IPS-18a (cell line): ENCODE measurements around the gene B3GNT7.
"Not testable (repeated sequence)": the region's sequence is repeated elsewhere in the genome, so short reads cannot be mapped to it uniquely, and the experiment has no call there.

ENCODE experiments used
- H3K27ac ChIP-seq: one replicate; pipeline ENCODE4 v1.5.1; 2013; ENCODE audit warnings: low read length
- H3K27me3 ChIP-seq: one replicate; pipeline ENCODE4 v1.6.1; 2013; ENCODE audit warnings: mild to moderate bottlenecking, low read length; ENCODE audit not compliant: control insufficient read depth, insufficient read depth
- H3K36me3 ChIP-seq: one replicate; pipeline ENCODE4 v1.6.1; 2013; ENCODE audit warnings: low read depth, low read length; ENCODE audit not compliant: control insufficient read depth
- H3K4me1 ChIP-seq: one replicate; pipeline ENCODE4 v1.6.1; 2013; ENCODE audit warnings: low read depth, low read length; ENCODE audit not compliant: control insufficient read depth
- H3K4me3 ChIP-seq: one replicate; pipeline ENCODE4 v1.5.1; 2013; ENCODE audit warnings: low read length
- H3K9ac ChIP-seq: one replicate; pipeline ENCODE4 v1.6.1; 2013; ENCODE audit warnings: mild to moderate bottlenecking, low read length, moderate library complexity
- H3K9me3 ChIP-seq: one replicate; pipeline ENCODE4 v1.6.1; 2013; ENCODE audit warnings: low read depth, low read length; ENCODE audit not compliant: control insufficient read depth

Gene B3GNT7

DNA sequence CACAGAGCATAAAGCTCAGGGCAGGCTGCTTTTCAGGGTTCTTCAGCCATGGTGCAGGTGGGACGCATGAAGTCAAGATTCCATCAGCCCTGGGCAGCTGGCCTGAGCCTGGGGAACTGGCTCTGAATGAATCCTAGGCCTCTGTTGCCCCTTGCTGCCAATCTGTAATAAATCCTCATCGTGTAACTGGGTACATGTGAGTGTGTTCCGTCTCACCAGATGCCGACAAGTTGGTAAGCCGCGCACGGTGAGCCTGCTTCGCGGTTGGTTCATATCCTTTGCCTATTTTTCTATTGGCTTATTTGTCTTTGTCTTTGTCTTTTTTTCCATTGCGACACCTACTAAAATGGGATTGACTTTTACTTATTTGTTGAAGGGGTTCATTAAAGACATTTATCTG lies 27.7 kb downstream of the B3GNT7 start:
- Histone ChIP-seq H3K36me3 (no peaks in the 10 kb centered on the region), H3K4me3 (no peak overlapping the region), H3K9me3 (no peaks in the 10 kb centered on the region), H3K27me3 (no peaks in the 10 kb centered on the region), H3K4me1 (peaks cover 7% of the 10 kb centered on the region), H3K9ac (no peak overlapping the region), H3K27ac (no peak overlapping the region)

DNA sequence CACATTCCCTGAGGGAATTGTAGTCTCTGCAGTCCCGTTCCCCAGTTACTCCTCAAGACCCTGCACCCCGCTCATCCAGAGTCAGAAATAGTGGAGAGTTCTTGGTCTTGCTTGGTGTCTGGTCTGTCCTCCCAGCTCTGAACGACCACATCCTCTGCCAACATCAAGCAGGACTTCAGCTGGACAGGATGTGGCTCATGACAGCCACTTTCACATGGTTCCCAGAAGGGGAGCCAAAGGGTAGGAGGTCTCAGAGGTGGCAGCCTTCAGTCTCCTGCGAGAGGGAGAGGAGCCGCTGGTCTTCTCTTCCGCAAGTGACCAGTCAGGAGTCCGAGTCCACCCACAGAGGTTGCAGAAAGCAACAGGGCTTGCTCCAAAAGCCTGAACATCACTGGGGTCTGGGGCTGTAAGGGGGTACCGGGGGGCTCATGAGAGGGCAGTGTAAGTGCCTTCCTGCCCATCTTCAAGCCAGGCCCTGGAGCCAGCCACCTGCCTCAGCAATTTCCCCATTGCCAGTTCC lies 29.8 kb downstream of the B3GNT7 start:
- H3K27me3 ChIP-seq: no peaks in the 10 kb centered on the region
- no peak overlapping the region for H3K27ac ChIP-seq
- H3K4me3 ChIP-seq: no peak overlapping the region
- no peaks in the 10 kb centered on the region for H3K36me3 ChIP-seq
- H3K9me3 ChIP-seq: no peaks in the 10 kb centered on the region
- H3K4me1 ChIP-seq: peaks cover 12% of the 10 kb centered on the region
- no peak overlapping the region for H3K9ac ChIP-seq

DNA sequence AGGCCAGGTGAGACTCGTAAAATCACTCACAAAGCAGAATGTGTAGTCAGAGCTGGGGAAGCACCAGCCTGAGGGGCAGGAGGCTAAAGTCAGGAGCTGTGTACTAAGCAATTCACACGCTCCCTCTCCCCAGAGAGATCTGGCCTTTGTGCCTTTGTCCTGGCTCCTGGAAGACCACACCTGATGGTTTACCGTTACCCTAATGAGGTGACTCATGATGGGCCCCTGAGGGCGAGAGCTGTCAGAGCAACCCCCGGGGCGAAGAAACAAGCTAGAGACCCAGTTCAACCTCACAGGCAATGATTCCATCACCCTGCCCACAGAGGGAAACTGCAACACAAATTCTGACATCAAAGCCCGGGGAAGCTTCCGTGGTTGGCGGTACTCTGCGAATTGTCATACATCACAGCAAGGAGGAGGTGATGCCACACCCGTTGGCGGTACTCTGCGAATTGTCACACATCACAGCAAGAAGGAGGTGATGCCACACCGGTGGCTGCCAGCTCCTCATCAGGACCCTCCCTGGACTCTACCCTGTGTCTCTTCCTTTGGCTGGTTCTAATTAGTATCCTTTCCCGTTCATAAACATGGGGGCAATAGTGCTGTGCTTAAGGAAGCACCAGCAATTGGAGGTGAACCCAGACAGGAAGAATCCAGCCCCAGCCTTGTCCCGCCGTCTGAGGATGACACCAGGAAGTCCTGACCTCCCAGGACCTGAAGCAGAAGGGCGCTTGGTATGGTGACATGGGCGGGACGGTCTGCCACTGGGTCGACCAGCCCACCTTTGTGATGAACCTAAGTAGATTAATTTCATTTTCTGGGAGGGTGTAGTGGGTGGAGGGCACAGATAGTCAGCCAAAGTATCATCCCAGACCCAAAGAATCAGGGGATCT lies 30.5 kb downstream of the B3GNT7 start:
- no peaks in the 10 kb centered on the region for H3K36me3 ChIP-seq
- H3K4me1 ChIP-seq: peaks cover 12% of the 10 kb centered on the region
- H3K4me3 ChIP-seq: no peak overlapping the region
- no peak overlapping the region for H3K27ac ChIP-seq
- no peaks in the 10 kb centered on the region for H3K9me3 ChIP-seq
- no peak overlapping the region for H3K9ac ChIP-seq
- no peaks in the 10 kb centered on the region for H3K27me3 ChIP-seq

GRCh38 chr2:231427116-231427515 lies 31.6 kb downstream of the B3GNT7 start:
- H3K4me3 ChIP-seq: no peak overlapping the region
- no peak overlapping the region for H3K27ac ChIP-seq
- no peaks in the 10 kb centered on the region for H3K9me3 ChIP-seq
- no peaks in the 10 kb centered on the region for H3K36me3 ChIP-seq
- no peaks in the 10 kb centered on the region for H3K27me3 ChIP-seq
- H3K4me1 ChIP-seq: peaks cover 12% of the 10 kb centered on the region
- H3K9ac ChIP-seq: no peak overlapping the region

GRCh38 chr2:231429152-231429551 lies 33.6 kb downstream of the B3GNT7 start:
- Histone ChIP-seq H3K27me3 (no peaks in the 10 kb centered on the region), H3K36me3 (no peaks in the 10 kb centered on the region), H3K9me3 (no peaks in the 10 kb centered on the region), H3K4me1 (peaks cover 12% of the 10 kb centered on the region), H3K27ac (no peak overlapping the region), H3K4me3 (no peak overlapping the region), H3K9ac (no peak overlapping the region)

GRCh38 chr2:231429901-231430300 lies 34.4 kb downstream of the B3GNT7 start:
- Histone ChIP-seq H3K9me3 (no peaks in the 10 kb centered on the region), H3K27ac (no peak overlapping the region), H3K9ac (no peak overlapping the region), H3K4me1 (peaks cover 12% of the 10 kb centered on the region), H3K36me3 (no peaks in the 10 kb centered on the region), H3K4me3 (no peak overlapping the region), H3K27me3 (no peaks in the 10 kb centered on the region)

- H3K9me3 ChIP-seq, H3K27me3 ChIP-seq, H3K36me3 ChIP-seq, H3K9ac ChIP-seq, H3K4me3 ChIP-seq, H3K4me1 ChIP-seq, H3K27ac ChIP-seq: not testable (repeated sequence)
These were observed 34.9 kb downstream of the B3GNT7 start for GRCh38 chr2:231430437-231430836.

DNA sequence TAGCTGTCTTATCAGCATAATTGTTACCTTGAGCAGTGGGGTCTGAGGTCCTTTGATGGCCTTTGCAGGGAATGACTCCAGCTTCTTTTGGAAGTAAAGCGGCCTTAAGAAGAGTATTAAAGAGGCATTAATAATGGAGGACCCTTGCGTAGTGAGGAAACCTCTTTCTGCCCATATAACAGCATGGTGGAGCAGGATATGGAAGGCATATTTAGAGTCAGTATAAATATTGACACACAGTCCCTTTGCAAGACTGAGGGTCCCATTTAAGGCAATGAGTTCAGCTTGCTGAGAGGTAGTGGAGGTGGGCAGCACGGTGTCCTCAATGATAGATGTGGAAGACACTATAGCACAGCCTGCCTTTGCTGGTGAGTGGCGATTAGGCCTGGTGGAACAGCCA lies 36.1 kb downstream of the B3GNT7 start:
- Histone ChIP-seq H3K9ac (no peak overlapping the region), H3K27ac (no peak overlapping the region), H3K4me3 (no peak overlapping the region), H3K9me3 (no peaks in the 10 kb centered on the region), H3K36me3 (no peaks in the 10 kb centered on the region), H3K4me1 (peaks cover 4% of the 10 kb centered on the region), H3K27me3 (no peaks in the 10 kb centered on the region)

GRCh38 chr2:231433990-231434389 lies 38.5 kb downstream of the B3GNT7 start:
- no peak overlapping the region for H3K9ac ChIP-seq
- H3K9me3 ChIP-seq: no peaks in the 10 kb centered on the region
- peaks cover 4% of the 10 kb centered on the region for H3K4me1 ChIP-seq
- no peak overlapping the region for H3K4me3 ChIP-seq
- no peaks in the 10 kb centered on the region for H3K27me3 ChIP-seq
- H3K27ac ChIP-seq: no peak overlapping the region
- no peaks in the 10 kb centered on the region for H3K36me3 ChIP-seq

GRCh38 chr2:231436957-231437356 lies 41.4 kb downstream of the B3GNT7 start:
- no peaks in the 10 kb centered on the region for H3K4me1 ChIP-seq
- no peaks in the 10 kb centered on the region for H3K27me3 ChIP-seq
- no peak overlapping the region for H3K9ac ChIP-seq
- no peak overlapping the region for H3K27ac ChIP-seq
- no peak overlapping the region for H3K4me3 ChIP-seq
- H3K9me3 ChIP-seq: no peaks in the 10 kb centered on the region
- H3K36me3 ChIP-seq: no peaks in the 10 kb centered on the region

DNA sequence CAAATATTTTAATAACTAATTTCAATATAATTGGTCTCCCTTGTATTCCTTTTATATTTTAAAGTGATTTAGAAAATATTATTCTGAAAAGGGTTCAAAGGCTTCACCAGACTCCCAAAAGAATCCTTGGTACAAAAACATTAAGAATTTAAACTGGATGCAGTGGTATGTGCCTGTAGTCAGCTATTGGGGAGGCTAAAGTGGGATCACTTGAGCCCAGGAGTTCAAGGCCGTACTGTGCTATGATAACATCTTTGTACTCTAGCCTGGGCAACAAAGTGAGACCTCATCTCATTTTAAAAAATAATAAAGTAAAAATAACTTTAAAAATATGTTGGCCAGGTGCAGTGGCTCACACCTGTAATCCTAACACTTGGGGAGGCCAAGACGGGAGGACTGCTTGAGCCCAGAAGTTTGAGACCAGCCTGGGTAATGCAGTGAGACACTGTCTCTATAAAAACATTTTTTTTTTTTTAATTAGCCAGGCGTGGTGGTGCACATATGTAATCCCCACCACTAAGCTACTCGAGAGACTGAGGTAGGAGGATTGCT lies 54.1 kb downstream of the B3GNT7 start:
- H3K9ac ChIP-seq: no peak overlapping the region
- no peak overlapping the region for H3K4me3 ChIP-seq
- H3K9me3 ChIP-seq: no peaks in the 10 kb centered on the region
- H3K4me1 ChIP-seq: peaks cover 11% of the 10 kb centered on the region
- no peaks in the 10 kb centered on the region for H3K27me3 ChIP-seq
- H3K36me3 ChIP-seq: peaks cover 26% of the 10 kb centered on the region
- H3K27ac ChIP-seq: no peak overlapping the region

DNA sequence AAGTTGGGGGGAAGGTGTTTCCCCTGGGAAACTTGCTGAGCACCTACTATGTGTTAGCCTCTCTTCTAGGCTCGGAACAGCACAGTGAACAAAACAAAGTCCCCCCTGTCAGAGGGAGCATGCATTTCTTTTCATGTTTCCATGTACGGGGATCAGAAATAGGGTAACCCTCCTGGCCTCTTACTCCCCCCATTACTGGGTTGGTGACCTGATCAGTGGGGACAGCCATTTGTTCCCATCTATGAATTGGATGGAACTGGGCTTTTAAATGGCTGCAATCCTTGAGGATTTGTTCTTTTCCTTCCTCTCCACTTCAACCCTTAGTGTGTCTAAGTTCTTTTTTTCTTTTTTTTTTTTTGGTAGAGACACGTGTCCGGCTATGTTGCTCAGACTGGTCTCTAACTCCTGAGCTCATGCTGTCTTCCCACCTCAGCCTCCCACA lies 55.1 kb downstream of the B3GNT7 start:
- Histone ChIP-seq H3K4me3 (no peak overlapping the region), H3K9me3 (no peaks in the 10 kb centered on the region), H3K9ac (no peak overlapping the region)

More for the DNA sequence above, 55.1 kb downstream of the B3GNT7 start:
- no peaks in the 10 kb centered on the region for H3K27me3 ChIP-seq
- peaks cover 36% of the 10 kb centered on the region for H3K36me3 ChIP-seq
- H3K27ac ChIP-seq: no peak overlapping the region
- peaks cover 11% of the 10 kb centered on the region for H3K4me1 ChIP-seq
